GM12878 (cell line): Measurements from ENCODE around the gene TMEM37.

ENCODE experiments used
- ETV6 ChIP-seq, 2 experiments: fragments of 450-650 bp in 1 of 2; IDR thresholded peaks in 1 of 2; conservative IDR thresholded peaks in 1 of 2; 2 replicates each; pipeline ENCODE4 v1.6.1; 2014; ENCODE audit warnings: antibody characterized with exemption in 1 of 2, borderline replicate concordance in 1 of 2, low read depth in 1 of 2, mild to moderate bottlenecking in 1 of 2, moderate library complexity in 1 of 2
- MLLT1 ChIP-seq: fragments of 450-650 bp; IDR thresholded peaks from 2 replicates; pipeline ENCODE4 v1.6.1; 2016; ENCODE audit warnings: mild to moderate bottlenecking
- NR2C2 ChIP-seq: IDR thresholded peaks from 2 replicates; pipeline ENCODE4 v1.6.1; 2011; ENCODE audit warnings: borderline replicate concordance, low read depth; ENCODE audit not compliant: control insufficient read depth, insufficient read length
- ZNF207 ChIP-seq: fragments of 450-650 bp; IDR thresholded peaks from 2 replicates; pipeline ENCODE4 v1.6.1; 2014; ENCODE audit warnings: antibody characterized with exemption, mild to moderate bottlenecking, borderline replicate concordance

- TF ChIP-seq ZNF207: no peak
- TF ChIP-seq NR2C2: no peak
- TF ChIP-seq ETV6 (conservative IDR thresholded peaks at IDR 0.05 in 1 of 2, IDR thresholded peaks at IDR 0.05 in 1 of 2; ENCODE audit: borderline replicate concordance in 1 of 2, low read depth in 1 of 2): no peak
- TF ChIP-seq MLLT1: no peak
Measured at GRCh38 chr2:119383410-119384140, 48.1 kb upstream of the TMEM37 start.
